ENCODE results near the gene PCED1B.
A peak's percentile ranks its signal among the peaks of the same experiment; 100 is the strongest.
"Not testable (repeated sequence)": the region's sequence is repeated elsewhere in the genome, so short reads cannot be mapped to it uniquely, and the experiment has no call there.

PCED1B gene

DNA sequence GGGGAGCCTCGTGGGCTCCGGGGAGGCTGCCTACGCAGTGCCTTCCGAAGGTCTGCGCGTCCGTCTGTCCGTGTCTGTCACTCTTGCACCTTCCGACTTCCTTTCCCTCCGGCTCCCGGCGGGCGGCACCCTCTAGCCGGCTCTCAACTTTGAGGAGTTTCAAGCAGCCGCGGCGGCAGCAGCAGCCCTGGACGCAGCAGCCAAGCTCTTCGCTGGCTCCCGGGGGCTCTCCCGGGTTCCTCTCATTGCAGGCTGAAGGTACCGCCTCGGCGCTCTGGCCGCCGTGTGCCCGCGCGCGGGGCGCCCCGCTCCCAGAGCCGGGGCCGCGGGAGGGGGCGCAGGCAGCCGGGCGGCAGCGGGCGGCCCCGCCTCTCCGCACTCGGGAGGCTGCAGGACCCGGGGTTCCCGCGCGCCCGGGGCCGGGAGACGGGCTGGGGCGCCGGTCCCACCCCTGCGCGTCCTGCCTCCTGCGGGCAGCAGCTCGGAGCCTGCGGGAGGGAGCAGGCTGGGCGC is at the start of gene PCED1B, which contains the start of gene AMIGO2:
TSS of gene PCED1B (plus strand) at position 154 of the 513 bp plus-strand sequence. CDS start 155,443 bp downstream, outside the sequence.
TSS of gene AMIGO2 (minus strand) at position 492 of the 513 bp plus-strand sequence. CDS start 957 bp downstream, outside the sequence.
- DNase-seq: peak; percentile 47

DNA sequence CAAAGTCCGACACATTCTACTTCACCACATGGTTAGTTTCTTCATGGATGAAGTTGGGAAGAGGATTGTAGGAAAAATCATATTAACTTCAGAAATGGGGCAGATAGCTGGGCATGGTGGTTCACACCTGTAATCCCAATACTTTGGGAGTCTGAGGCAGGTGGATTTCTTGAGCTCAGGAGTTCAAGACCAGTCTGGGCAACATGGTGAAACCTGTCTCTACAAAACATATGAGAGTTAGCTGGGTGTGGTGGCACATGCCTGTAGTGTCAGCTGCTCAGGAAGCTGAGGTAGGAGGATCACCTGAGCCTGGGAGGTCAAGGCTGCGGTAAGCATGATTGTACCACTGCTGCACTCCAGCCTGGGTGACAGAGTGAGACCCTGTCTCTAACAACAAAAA is 49.5 kb upstream of the PCED1B start:
- DNase-seq: no peak

DNA sequence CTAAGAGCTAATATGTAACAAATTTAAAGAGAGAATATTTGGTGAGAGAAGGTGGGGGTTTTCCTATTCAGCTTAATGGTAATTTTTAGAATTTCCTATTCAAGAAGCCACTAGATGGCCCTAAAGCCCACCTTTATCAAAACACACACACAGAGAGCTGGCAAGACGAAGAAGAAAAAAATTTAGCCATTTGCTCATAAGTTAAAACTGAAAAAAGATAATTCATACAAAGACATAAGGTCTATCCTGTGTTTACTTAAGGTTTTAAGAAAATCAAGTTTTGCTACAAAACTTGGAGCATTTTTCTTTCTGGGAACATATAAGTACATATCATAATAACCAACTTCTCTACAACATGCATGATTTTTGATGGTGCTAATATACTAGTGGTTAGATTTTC is 46.8 kb upstream of the PCED1B start:
- DNase-seq: peak; percentile 54

DNA sequence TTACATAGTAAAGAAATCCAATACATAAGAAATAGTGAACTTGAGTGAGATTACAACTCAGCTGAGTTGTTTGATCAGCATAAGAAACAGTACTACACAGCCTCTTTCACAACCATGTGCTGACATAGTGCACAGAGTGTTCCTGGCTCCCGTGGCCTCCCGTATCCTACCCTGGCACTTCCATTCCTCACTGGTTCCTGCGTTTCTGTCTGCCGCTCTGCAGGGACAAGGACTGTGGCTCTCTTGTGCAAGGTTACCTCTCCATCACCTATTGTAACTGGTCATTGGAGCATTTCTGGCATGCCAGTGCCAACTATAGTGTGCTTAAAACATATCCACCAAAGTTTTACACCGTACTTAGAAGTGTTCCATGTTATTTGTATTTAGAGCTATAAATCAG is 46.3 kb upstream of the PCED1B start:
- no peak for DNase-seq

GRCh38 chr12:47033789-47034555 is 45.4 kb upstream of the PCED1B start:
- DNase-seq: no peak

GRCh38 chr12:47034661-47035060 is 44.8 kb upstream of the PCED1B start:
- DNase-seq: no peak

- DNase-seq: peak; percentile 21
These were observed 43.9 kb upstream of the PCED1B start for GRCh38 chr12:47035484-47035883.

DNA sequence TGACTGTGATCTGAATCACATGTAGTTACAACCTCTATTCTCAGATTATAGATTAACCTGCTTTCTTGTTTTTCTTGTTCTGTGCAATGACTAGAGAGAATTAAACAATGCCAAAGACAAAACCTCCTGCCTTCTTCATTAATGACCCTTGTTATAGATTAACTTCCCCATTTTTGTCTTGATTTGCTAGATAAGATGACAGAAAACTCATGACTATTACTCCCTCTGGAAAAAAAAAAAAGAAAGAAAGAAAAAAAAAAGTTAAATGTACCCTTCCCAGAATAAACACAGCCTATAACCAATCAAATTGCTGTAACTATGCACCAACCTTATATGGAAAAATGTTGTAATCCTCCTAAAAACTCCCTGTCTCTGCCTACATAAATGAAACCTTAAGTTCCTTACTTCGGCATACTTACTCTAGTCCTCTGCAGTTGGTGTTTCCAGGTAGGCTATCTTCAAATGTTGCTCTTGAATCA is 41.1 kb upstream of the PCED1B start:
- no peak for DNase-seq

- no peak for DNase-seq
These were observed 40.3 kb upstream of the PCED1B start for GRCh38 chr12:47039079-47039478.

DNA sequence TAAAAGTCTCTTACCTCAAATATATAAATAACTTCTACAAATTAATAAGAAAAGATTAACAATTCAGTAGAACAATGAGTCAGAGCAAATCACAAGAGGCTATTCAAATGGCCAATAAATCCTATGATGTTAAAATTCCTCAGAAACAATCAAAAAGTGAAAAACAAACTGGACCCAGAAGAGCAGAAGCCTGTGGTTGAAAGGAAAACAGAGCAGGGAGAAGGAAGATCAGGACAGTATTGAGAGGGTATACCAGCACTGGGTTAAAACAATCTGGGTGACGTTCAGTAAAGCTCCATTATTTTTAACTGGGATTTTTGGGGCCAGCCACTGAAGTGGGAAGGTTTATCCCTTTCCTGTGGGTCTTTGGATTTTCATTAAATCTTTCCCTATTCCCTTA is 39.7 kb upstream of the PCED1B start:
- DNase-seq: no peak

DNA sequence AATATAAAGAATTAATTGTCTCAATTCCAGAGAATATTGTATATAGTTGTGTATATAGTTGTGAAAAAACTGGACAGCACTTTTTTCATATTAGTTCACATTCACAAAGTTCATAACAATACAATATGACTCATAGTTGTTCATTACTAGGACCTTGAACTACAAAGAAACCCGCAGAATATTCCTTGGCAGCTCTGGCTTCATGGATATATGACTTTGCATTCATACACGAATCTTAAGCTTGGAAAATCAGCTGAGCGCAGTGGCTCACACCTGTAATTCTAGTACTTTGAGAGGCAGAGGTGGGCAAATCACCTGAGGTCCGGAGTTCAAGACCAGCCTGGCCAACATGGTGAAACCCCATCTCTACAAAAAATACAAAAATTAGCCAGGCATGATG is 38.1 kb upstream of the PCED1B start:
- DNase-seq: no peak

DNA sequence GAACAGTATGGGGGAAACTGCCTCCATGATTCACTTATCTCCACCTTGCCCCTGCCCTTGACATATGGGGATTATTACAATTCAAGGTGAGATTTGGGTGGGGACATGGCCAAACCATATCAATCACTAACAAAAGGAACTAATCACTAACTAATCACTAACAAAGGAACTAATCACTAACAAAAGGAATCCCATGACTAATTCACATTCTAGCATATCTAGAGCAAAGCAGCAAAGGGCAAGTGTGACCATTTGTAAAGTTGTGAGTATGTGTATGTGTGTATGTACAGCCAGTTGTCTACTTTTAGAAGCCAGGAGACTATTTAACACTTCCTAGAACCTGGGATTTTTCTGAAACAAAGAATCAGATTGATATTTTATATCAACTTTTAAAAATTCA is 30.9 kb upstream of the PCED1B start:
- DNase-seq: no peak

DNA sequence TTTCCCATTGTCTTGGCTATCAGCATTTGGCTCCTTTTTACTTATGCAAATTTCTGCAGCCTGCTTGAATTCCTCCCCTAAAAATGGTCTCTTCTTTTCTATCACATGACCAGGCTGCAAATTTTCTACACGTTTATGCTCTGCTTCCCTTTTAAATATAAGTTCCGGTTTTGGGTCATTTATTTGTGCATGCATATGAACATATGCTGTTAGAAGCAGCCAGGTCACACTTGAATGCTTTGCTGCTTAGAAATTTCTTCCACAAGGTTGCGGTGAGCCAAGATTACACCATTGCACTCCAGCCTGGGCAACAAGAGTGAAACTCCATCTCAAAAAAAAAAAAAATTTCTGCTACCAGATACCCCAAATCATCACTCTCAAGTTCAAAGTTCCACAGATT is 28.1 kb upstream of the PCED1B start:
- DNase-seq: not testable (repeated sequence)

DNA sequence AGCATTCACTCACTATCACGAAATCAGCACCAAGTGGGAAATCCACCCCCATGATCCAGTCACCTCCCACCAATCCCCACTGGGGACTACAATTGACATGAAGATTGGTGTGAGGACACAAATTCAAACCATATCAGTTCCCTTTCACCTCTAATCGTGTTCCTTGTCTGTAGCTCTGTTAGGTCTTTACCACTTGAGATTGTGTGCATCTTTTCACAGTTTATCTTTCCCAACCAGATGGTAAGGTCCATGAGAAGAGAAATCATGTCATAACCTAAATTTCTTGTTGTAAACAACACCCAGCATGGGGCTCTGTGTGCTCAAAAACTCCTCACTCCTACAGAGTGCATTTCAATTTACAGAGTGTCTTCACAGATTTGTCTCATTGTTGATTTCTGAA is 27.1 kb upstream of the PCED1B start:
- DNase-seq: no peak

DNA sequence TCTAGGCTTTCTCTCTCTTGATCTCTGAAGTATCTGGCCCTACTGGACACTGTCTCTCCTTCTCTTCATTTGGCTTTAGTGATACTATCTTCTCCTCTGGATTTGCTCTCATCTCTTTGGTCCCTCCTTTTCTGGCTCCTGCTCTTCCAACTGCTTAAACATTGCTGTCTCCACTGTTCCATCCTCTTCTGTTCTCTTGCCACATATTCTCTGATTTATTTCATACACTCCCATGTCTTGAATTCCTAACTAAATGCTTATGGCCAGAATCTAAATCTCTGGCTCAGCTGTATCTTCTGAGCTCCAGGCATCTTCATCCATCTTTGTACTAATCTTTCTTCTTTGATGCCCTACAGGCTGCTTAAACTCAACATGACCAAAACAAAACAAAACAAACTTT is 25.5 kb upstream of the PCED1B start:
- no peak for DNase-seq

GRCh38 chr12:47054659-47055058 is 24.8 kb upstream of the PCED1B start:
- DNase-seq: no peak

DNA sequence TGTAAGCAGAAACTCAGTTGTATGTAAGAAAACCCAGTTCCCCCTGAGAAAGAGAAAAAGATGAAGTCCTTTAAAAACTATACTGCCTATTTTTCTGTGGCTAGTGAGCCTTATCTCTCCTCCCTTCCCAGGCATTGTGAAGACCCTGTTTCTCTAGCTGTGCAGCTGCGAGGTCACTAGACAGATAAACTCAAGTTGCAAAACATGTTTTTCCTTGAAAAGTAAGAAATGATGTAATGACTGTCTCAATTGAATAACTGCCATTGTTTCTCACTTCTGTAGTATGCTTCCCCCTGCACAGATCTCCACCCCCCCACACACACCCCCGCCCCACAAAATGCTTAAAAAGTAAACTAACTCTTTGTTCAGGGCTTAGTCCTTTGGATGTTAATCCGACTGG is 23.6 kb upstream of the PCED1B start:
- not testable (repeated sequence) for DNase-seq

- not testable (repeated sequence) for DNase-seq
These were observed 22.5 kb upstream of the PCED1B start for GRCh38 chr12:47056944-47057343.

DNA sequence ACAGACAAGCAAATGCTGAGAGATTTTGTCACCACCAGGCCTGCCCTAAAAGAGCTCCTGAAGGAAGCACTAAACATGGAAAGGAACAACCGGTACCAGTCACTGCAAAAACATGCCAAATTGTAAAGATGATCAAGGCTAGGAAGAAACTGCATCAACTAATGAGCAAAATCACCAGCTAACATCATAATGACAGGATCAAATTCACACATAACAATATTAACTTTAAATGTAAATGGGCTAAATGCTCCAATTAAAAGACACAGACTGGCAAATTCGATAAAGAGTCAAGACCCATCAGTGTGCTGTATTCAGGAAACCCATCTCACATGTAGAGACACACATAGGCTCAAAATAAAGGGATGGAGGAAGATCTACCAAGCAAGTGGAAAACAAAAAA is 20.8 kb upstream of the PCED1B start:
- not testable (repeated sequence) for DNase-seq

- no peak for DNase-seq
These were observed 13.9 kb upstream of the PCED1B start for GRCh38 chr12:47065546-47065945.

DNA sequence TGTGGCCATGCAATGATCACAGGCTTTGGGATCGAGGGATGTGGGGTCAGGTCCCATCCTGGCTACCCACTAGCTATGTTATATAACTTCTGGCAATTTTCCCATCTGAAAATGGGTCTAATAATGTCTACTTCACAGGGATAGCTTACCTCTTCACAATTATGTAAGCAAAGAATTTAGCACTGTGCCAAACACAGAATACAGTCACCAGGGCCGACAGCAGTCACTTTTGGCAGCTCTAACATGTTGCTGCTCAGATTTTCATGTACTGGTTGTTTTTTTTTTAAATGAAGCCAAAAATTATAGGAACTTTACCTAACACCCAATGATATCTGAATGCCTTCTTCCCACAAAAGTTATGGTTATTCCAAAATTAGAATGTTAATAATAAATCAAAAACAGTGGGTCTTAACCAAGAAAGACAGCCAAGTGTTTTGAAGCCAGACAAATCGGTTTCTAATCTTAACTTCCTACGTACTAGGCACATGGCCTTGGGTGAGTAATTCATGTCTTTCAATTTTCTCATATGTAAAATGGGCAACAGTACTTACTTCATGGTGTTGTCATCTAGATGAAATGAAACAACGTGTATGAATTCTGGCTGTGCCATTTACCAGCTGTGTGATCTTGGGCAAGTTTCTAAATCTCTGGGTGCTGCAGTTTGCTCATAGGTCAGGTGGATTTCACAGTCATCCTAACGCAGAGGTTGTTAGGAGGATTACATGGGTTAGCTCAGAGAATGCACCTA is 13.0 kb upstream of the PCED1B start:
- no peak for DNase-seq

- no peak for DNase-seq
These were observed 12.2 kb upstream of the PCED1B start for GRCh38 chr12:47067176-47067575.

GRCh38 chr12:47067771-47068431 is 11.5 kb upstream of the PCED1B start:
- no peak for DNase-seq
